Transverse colon (tissue), 3 donors: Measurements from ENCODE around the gene C15orf40.

Experiments used
- POLR2A ChIP-seq: fragments of 450-650 bp; IDR thresholded peaks from one replicate; pipeline ENCODE4 v1.6.1; 2016; ENCODE audit warnings: antibody characterized with exemption, mild to moderate bottlenecking, moderate library complexity
- TF ChIP-seq, protein P1 (sequence below), 5 experiments: fragments of 200-600 bp in 3 of 5; fragments of 450-650 bp in 2 of 5; sonication (generic) in 3 of 5; IDR thresholded peaks; 1 replicate in 2 of 5; 2 replicates in 3 of 5; pipeline ENCODE4 v1.5.1; 2016 to 2017; ENCODE audit warnings: antibody characterized with exemption in 5 of 5, inconsistent platforms in 3 of 5, mild to moderate bottlenecking in 2 of 5, moderate library complexity in 1 of 5

DNA sequence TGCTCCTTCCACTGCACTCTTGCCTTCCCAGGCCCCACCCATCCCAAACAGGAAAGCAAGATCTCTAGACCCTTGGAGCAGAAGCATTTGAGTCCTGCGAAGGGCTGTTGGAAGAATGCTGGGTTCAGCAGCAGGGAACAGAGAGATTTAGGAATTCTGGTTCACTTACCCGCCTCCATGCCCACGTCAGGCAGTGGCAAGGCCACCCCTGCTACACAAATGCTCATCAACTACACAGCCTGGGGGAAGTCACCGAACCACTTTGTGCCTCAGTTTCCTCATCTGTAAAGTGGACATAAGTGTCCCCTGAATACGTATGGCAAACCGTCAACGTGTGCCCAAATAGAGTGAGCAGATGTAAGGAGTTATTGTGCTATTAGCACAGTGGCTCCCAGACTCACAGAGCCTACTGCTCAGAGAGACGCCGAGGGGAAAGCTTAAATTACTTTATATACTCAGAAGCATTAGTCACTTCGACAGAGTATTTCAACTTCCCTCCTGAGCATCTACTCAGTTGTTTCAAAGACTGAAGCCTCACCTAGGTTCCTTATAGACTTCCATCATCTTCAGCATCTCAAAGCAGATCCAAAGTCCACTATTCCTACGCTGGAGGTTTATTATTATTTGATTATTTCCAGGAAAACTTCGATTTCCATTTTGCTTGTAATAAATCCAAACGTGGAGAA is 59.8 kb downstream of the C15orf40 start:
- TF ChIP-seq, protein P1, sequence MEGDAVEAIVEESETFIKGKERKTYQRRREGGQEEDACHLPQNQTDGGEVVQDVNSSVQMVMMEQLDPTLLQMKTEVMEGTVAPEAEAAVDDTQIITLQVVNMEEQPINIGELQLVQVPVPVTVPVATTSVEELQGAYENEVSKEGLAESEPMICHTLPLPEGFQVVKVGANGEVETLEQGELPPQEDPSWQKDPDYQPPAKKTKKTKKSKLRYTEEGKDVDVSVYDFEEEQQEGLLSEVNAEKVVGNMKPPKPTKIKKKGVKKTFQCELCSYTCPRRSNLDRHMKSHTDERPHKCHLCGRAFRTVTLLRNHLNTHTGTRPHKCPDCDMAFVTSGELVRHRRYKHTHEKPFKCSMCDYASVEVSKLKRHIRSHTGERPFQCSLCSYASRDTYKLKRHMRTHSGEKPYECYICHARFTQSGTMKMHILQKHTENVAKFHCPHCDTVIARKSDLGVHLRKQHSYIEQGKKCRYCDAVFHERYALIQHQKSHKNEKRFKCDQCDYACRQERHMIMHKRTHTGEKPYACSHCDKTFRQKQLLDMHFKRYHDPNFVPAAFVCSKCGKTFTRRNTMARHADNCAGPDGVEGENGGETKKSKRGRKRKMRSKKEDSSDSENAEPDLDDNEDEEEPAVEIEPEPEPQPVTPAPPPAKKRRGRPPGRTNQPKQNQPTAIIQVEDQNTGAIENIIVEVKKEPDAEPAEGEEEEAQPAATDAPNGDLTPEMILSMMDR (IDR thresholded peaks at IDR 0.05): no peak
- no peak for TF ChIP-seq POLR2A
